ENCODE results near the gene CDH15.

CDH15 gene

GRCh38 chr16:89150981-89151380 is 20.6 kb upstream of the CDH15 start:
- DNase-seq (ENCODE audit: low read depth), result no peak
- peaks cover 19% of the 10 kb centered on the region for H3K4me1 ChIP-seq (ENCODE audit: control insufficient read depth, insufficient read depth, low read length)
- H3K27me3 ChIP-seq (replicated peaks; ENCODE audit: control insufficient read depth, insufficient read depth, low read length), result no peaks in the 10 kb centered on the region
- H3K9ac ChIP-seq (ENCODE audit: low read length), result no peak overlapping the region
- H3K4me3 ChIP-seq (ENCODE audit: low read length), result no peak overlapping the region
- H3K36me3 ChIP-seq (ENCODE audit: control insufficient read depth, insufficient read depth, low read length, severe bottlenecking), result peaks cover 22% of the 10 kb centered on the region
- no peaks in the 10 kb centered on the region for H3K9me3 ChIP-seq (ENCODE audit: control insufficient read depth, low read length)

- Histone ChIP-seq H3K9me3 (ENCODE audit: control insufficient read depth, low read length) (no peaks in the 10 kb centered on the region), H3K4me3 (ENCODE audit: low read length) (no peak overlapping the region), H3K27me3 (replicated peaks; ENCODE audit: control insufficient read depth, insufficient read depth, low read length) (no peaks in the 10 kb centered on the region), H3K36me3 (ENCODE audit: control insufficient read depth, insufficient read depth, low read length, severe bottlenecking) (peaks cover 16% of the 10 kb centered on the region), H3K9ac (ENCODE audit: low read length) (no peak overlapping the region), H3K4me1 (ENCODE audit: control insufficient read depth, insufficient read depth, low read length) (peaks cover 32% of the 10 kb centered on the region)
- no peak for DNase-seq (ENCODE audit: low read depth)
Observed at GRCh38 chr16:89152831-89153700, 18.5 kb upstream of the CDH15 start.

GRCh38 chr16:89153848-89154271 is 17.7 kb upstream of the CDH15 start:
- DNase-seq (ENCODE audit: low read depth), result no peak
- Histone ChIP-seq H3K9ac (ENCODE audit: low read length) (no peak overlapping the region), H3K4me3 (ENCODE audit: low read length) (no peak overlapping the region), H3K4me1 (ENCODE audit: control insufficient read depth, insufficient read depth, low read length) (peaks cover 32% of the 10 kb centered on the region), H3K27me3 (replicated peaks; ENCODE audit: control insufficient read depth, insufficient read depth, low read length) (no peaks in the 10 kb centered on the region), H3K36me3 (ENCODE audit: control insufficient read depth, insufficient read depth, low read length, severe bottlenecking) (peaks cover 16% of the 10 kb centered on the region), H3K9me3 (ENCODE audit: control insufficient read depth, low read length) (no peaks in the 10 kb centered on the region)

- H3K4me3 ChIP-seq (ENCODE audit: low read length), result no peak overlapping the region
- H3K4me1 ChIP-seq (ENCODE audit: control insufficient read depth, insufficient read depth, low read length), result peaks cover 32% of the 10 kb centered on the region
- peaks cover 16% of the 10 kb centered on the region for H3K36me3 ChIP-seq (ENCODE audit: control insufficient read depth, insufficient read depth, low read length, severe bottlenecking)
- H3K9me3 ChIP-seq (ENCODE audit: control insufficient read depth, low read length), result no peaks in the 10 kb centered on the region
- no peak for DNase-seq (ENCODE audit: low read depth)
- H3K9ac ChIP-seq (ENCODE audit: low read length), result no peak overlapping the region
- no peaks in the 10 kb centered on the region for H3K27me3 ChIP-seq (replicated peaks; ENCODE audit: control insufficient read depth, insufficient read depth, low read length)
Observed at GRCh38 chr16:89154390-89155183, 17.0 kb upstream of the CDH15 start.

GRCh38 chr16:89155184-89155679 is 16.3 kb upstream of the CDH15 start:
- H3K9ac ChIP-seq (ENCODE audit: low read length), result peak overlapping the region; percentile 20
- peaks cover 16% of the 10 kb centered on the region for H3K36me3 ChIP-seq (ENCODE audit: control insufficient read depth, insufficient read depth, low read length, severe bottlenecking)
- H3K4me3 ChIP-seq (ENCODE audit: low read length), result no peak overlapping the region
- H3K27me3 ChIP-seq (replicated peaks; ENCODE audit: control insufficient read depth, insufficient read depth, low read length), result no peaks in the 10 kb centered on the region
- peak; percentile 80 for DNase-seq (ENCODE audit: low read depth)
- H3K4me1 ChIP-seq (ENCODE audit: control insufficient read depth, insufficient read depth, low read length), result peaks cover 32% of the 10 kb centered on the region
- H3K9me3 ChIP-seq (ENCODE audit: control insufficient read depth, low read length), result no peaks in the 10 kb centered on the region

DNA sequence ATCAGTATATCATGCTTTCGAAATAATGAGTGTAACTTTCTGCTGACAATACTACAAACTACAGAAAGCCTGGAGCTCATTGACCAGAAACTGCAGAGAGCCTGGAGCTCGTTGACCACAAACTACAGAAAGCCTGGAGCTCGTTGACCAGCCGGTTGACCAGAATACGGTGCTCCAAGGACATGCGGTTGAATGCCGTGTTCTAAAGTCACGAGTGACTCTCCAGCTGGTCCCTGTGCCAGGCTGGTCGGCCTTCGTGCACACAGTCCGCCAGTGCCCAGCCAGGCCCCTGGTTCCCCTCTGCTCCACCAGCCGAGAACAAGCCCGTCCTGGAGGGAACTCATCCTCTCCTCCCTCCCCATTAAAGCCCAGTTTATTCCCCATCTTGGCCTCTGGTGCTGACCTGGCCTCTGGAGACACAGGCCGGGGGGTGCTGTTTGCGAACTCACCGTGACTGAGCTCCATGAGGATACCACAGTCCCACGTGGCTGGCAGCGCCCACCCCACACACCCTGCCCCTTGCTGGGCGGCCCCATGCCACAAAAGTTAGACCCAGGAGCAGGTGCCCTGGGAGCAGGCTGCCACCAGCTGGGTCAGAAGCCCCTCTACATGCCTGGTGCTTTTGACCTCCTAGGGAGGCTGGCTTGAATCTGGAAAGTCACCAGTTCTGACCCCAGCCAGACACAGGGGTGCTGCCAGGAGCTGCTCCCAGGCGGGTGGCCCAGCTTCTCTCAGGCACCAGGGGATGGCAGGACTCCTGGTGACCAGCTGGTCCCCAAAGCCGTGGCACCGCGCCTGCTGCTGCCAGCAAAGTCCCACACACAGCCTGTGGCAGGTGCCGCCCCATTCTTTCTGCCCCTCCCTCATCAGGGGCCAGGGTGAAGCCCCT is 15.5 kb upstream of the CDH15 start:
- peak overlapping the region; percentile 28 for H3K9ac ChIP-seq (ENCODE audit: low read length)
- H3K4me1 ChIP-seq (ENCODE audit: control insufficient read depth, insufficient read depth, low read length), result peaks cover 32% of the 10 kb centered on the region
- peaks cover 4% of the 10 kb centered on the region for H3K27me3 ChIP-seq (replicated peaks; ENCODE audit: control insufficient read depth, insufficient read depth, low read length)
- DNase-seq (ENCODE audit: low read depth), result peak; percentile 39
- no peaks in the 10 kb centered on the region for H3K9me3 ChIP-seq (ENCODE audit: control insufficient read depth, low read length)
- H3K36me3 ChIP-seq (ENCODE audit: control insufficient read depth, insufficient read depth, low read length, severe bottlenecking), result peaks cover 9% of the 10 kb centered on the region
- H3K4me3 ChIP-seq (ENCODE audit: low read length), result no peak overlapping the region

GRCh38 chr16:89156740-89157645 is 14.6 kb upstream of the CDH15 start:
- Histone ChIP-seq H3K9ac (ENCODE audit: low read length) (no peak overlapping the region), H3K27me3 (replicated peaks; ENCODE audit: control insufficient read depth, insufficient read depth, low read length) (peaks cover 12% of the 10 kb centered on the region), H3K9me3 (ENCODE audit: control insufficient read depth, low read length) (no peaks in the 10 kb centered on the region), H3K4me1 (ENCODE audit: control insufficient read depth, insufficient read depth, low read length) (peaks cover 32% of the 10 kb centered on the region), H3K36me3 (ENCODE audit: control insufficient read depth, insufficient read depth, low read length, severe bottlenecking) (peaks cover 1% of the 10 kb centered on the region), H3K4me3 (ENCODE audit: low read length) (no peak overlapping the region)
- DNase-seq (ENCODE audit: low read depth), result no peak

GRCh38 chr16:89157778-89158177 is 13.8 kb upstream of the CDH15 start:
- peaks cover 32% of the 10 kb centered on the region for H3K4me1 ChIP-seq (ENCODE audit: control insufficient read depth, insufficient read depth, low read length)
- peaks cover 20% of the 10 kb centered on the region for H3K27me3 ChIP-seq (replicated peaks; ENCODE audit: control insufficient read depth, insufficient read depth, low read length)
- H3K36me3 ChIP-seq (ENCODE audit: control insufficient read depth, insufficient read depth, low read length, severe bottlenecking), result no peaks in the 10 kb centered on the region
- H3K9ac ChIP-seq (ENCODE audit: low read length), result no peak overlapping the region
- no peak for DNase-seq (ENCODE audit: low read depth)
- no peaks in the 10 kb centered on the region for H3K9me3 ChIP-seq (ENCODE audit: control insufficient read depth, low read length)
- no peak overlapping the region for H3K4me3 ChIP-seq (ENCODE audit: low read length)

- H3K36me3 ChIP-seq (ENCODE audit: control insufficient read depth, insufficient read depth, low read length, severe bottlenecking), result no peaks in the 10 kb centered on the region
- H3K4me1 ChIP-seq (ENCODE audit: control insufficient read depth, insufficient read depth, low read length), result peaks cover 37% of the 10 kb centered on the region
- no peak for DNase-seq (ENCODE audit: low read depth)
- H3K9ac ChIP-seq (ENCODE audit: low read length), result no peak overlapping the region
- H3K27me3 ChIP-seq (replicated peaks; ENCODE audit: control insufficient read depth, insufficient read depth, low read length), result peaks cover 26% of the 10 kb centered on the region
- H3K9me3 ChIP-seq (ENCODE audit: control insufficient read depth, low read length), result no peaks in the 10 kb centered on the region
- no peak overlapping the region for H3K4me3 ChIP-seq (ENCODE audit: low read length)
Observed at GRCh38 chr16:89159066-89159849, 12.3 kb upstream of the CDH15 start.
